SK-N-MC (cell line): Measurements from ENCODE around the gene SASH3.

ENCODE experiments used
- EZH2 ChIP-seq: fragments of 200-600 bp; sonication (generic); IDR thresholded peaks from one replicate; pipeline ENCODE4 v1.6.1; 2017; ENCODE audit warnings: antibody characterized with exemption
- FOXP2 ChIP-seq: optimal IDR thresholded peaks from 2 replicates; pipeline ENCODE3; 2011; ENCODE audit warnings: mild to moderate bottlenecking, moderate library complexity; ENCODE audit not compliant: insufficient read depth; ENCODE audit errors: extremely low read length, control extremely low read depth
- POLR2AphosphoS5 ChIP-seq: IDR thresholded peaks from 2 replicates; pipeline ENCODE4 v1.6.1; 2012; ENCODE audit warnings: mild to moderate bottlenecking, low read depth, low read length, borderline replicate concordance

DNA sequence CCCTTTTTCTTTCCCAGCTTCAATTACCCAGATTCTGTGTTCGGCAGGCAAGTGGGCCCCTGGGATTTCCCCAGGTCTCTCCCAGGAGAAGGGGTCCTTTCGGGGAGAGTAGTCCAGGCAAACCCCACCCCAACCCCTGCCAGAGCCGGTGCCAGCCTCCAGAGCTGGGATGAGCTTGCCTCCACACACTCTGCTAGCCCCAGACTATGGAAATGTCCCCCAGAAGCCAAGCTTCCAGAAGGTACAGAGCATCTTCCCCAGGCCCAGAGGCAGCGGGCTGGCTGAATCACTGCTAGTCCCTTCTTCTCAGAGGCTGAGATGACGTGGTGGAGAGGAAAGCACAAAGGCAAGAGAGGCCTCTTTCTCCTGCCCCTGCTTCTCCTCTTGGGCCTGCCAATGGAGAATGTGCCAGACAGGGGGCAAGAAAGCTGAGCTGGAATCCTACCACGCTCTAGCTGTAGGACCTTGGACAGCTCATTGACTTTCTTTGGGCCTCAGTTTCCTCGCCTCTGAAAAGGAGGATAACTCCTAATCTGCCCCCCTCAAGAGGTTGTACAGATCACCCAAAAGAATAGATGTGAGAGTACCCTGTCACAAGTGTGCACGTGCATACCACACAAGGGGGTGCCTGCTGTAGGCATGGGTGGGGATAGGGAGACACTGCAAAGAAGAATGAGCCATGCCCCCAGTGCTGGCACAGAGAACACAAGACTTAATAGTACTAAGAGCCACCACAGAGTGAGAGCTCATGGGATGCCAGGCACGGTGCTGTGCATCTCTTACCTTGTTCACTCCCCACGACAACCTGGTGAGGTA lies 2.1 kb downstream of the SASH3 start:
- TF ChIP-seq POLR2AphosphoS5 (no peak), EZH2 (no peak), FOXP2 (no peak)
